OCI-LY1 (cell line): Measurements from ENCODE around the gene KLHDC4.
"Not testable (repeated sequence)": the region's sequence is repeated elsewhere in the genome, so short reads cannot be mapped to it uniquely, and the experiment has no call there.

Source experiments
- EZH2 ChIP-seq: fragments of 200-600 bp; sonication (generic), shearing (Covaris generic); IDR thresholded peaks from 2 replicates; pipeline ENCODE4 v1.8.0; 2017; ENCODE audit warnings: borderline replicate concordance, mixed run types, mild to moderate bottlenecking, antibody characterized with exemption, low read length, moderate library complexity, mixed read lengths
- TF ChIP-seq, protein P1 (sequence below): fragments of 200-600 bp; sonication (generic), shearing (Covaris generic); IDR thresholded peaks from 2 replicates; pipeline ENCODE4 v1.5.1; 2017; ENCODE audit warnings: mild to moderate bottlenecking, antibody characterized with exemption, low read length, moderate library complexity, mixed read lengths

DNA sequence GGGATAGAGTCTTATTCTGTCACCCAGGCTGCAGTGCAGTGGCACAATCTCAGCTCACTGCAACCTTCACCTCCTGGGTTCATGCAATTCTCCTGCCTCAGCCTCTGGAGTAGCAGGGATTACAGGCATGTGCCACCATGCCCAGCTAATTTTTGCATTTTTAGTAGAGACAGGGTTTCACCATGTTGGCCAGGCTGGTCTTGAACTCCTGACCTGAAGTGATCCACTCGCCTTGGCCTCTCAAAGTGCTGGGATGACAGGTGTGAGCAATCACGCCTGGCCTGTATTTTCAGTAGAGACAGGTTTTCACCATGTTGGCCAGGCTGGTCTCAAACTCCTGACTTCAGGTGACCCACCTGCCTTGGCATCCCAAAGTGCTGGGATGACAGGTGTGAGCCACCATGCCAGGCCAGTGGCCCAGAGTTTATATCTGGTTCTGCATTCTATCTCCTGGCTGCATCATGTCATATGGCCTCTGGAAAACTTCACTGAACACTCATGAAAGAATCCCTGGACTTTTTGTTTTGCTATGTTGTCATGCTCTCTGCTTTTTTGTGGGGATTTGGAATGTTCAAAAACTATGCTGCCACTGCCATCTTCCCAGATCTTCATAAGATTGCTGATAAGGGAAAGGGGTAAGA, 21.8 kb upstream of the KLHDC4 start:
- TF ChIP-seq, protein P1, sequence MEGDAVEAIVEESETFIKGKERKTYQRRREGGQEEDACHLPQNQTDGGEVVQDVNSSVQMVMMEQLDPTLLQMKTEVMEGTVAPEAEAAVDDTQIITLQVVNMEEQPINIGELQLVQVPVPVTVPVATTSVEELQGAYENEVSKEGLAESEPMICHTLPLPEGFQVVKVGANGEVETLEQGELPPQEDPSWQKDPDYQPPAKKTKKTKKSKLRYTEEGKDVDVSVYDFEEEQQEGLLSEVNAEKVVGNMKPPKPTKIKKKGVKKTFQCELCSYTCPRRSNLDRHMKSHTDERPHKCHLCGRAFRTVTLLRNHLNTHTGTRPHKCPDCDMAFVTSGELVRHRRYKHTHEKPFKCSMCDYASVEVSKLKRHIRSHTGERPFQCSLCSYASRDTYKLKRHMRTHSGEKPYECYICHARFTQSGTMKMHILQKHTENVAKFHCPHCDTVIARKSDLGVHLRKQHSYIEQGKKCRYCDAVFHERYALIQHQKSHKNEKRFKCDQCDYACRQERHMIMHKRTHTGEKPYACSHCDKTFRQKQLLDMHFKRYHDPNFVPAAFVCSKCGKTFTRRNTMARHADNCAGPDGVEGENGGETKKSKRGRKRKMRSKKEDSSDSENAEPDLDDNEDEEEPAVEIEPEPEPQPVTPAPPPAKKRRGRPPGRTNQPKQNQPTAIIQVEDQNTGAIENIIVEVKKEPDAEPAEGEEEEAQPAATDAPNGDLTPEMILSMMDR, result not testable (repeated sequence)
- not testable (repeated sequence) for TF ChIP-seq EZH2
